ENCODE data around the gene METAP1.
"Not testable (repeated sequence)": the region's sequence is repeated elsewhere in the genome, so short reads cannot be mapped to it uniquely, and the experiment has no call there.

The METAP1 gene

GRCh38 chr4:98976716-98977115 is 18.8 kb upstream of the METAP1 start:
- in situ Hi-C loops (cut with HindIII; ENCODE audit: low sequenced_read_pairs): no loop called here
- no peak for DNase-seq (ENCODE audit: low read depth)
- TF ChIP-seq CTCF (IDR thresholded peaks at IDR 0.05; ENCODE audit: low read depth, low read length, missing control alignments): no peak
- no peak overlapping the region for H3K4me3 ChIP-seq (ENCODE audit: low read depth, low read length)

GRCh38 chr4:98977557-98977956 is 18.0 kb upstream of the METAP1 start:
- no peak overlapping the region for H3K4me3 ChIP-seq (ENCODE audit: low read depth, low read length)
- TF ChIP-seq CTCF (IDR thresholded peaks at IDR 0.05; ENCODE audit: low read depth, low read length, missing control alignments): no peak
- in situ Hi-C loops (cut with HindIII; ENCODE audit: low sequenced_read_pairs): no loop called here
- DNase-seq (ENCODE audit: low read depth): no peak

- H3K4me3 ChIP-seq (ENCODE audit: low read depth, low read length): no peak overlapping the region
- in situ Hi-C loops (cut with HindIII; ENCODE audit: low sequenced_read_pairs): no loop called here
- TF ChIP-seq CTCF (IDR thresholded peaks at IDR 0.05; ENCODE audit: low read depth, low read length, missing control alignments): no peak
- no peak for DNase-seq (ENCODE audit: low read depth)
Measured at GRCh38 chr4:98987720-98988119, 7.8 kb upstream of the METAP1 start.

GRCh38 chr4:98992835-98993234 is 2.7 kb upstream of the METAP1 start:
- in situ Hi-C loops (cut with HindIII; ENCODE audit: low sequenced_read_pairs); DNase-seq (ENCODE audit: low read depth); H3K4me3 ChIP-seq (ENCODE audit: low read depth, low read length): not testable (repeated sequence)

GRCh38 chr4:98993419-98994071 is 2.0 kb upstream of the METAP1 start:
- TF ChIP-seq CTCF (IDR thresholded peaks at IDR 0.05; ENCODE audit: low read depth, low read length, missing control alignments): no peak
- in situ Hi-C loops (cut with HindIII; ENCODE audit: low sequenced_read_pairs): no loop called here
- no peak overlapping the region for H3K4me3 ChIP-seq (ENCODE audit: low read depth, low read length)
- no peak for DNase-seq (ENCODE audit: low read depth)

- peak overlapping the region; percentile 52 for H3K4me3 ChIP-seq (ENCODE audit: low read depth, low read length)
- DNase-seq (ENCODE audit: low read depth): no peak
- no peak for TF ChIP-seq CTCF (IDR thresholded peaks at IDR 0.05; ENCODE audit: low read depth, low read length, missing control alignments)
- in situ Hi-C loops (cut with HindIII; ENCODE audit: low sequenced_read_pairs): no loop called here
Measured at GRCh38 chr4:98994474-98995182, 893 bp upstream of the METAP1 start.

GRCh38 chr4:98996056-98996764 is 689 bp downstream of the METAP1 start:
- TF ChIP-seq CTCF (IDR thresholded peaks at IDR 0.05; ENCODE audit: low read depth, low read length, missing control alignments): no peak
- in situ Hi-C loops (cut with HindIII; ENCODE audit: low sequenced_read_pairs): no loop called here
- peak overlapping the region; percentile 85 for H3K4me3 ChIP-seq (ENCODE audit: low read depth, low read length)
- no peak for DNase-seq (ENCODE audit: low read depth)

Data from astrocyte of the cerebellum (primary cell).